Measurements from ENCODE around the gene ZNF618.

- TF ChIP-seq CTCF (IDR thresholded peaks at IDR 0.05) (no peak), POLR2A (IDR thresholded peaks at IDR 0.05) (no peak)
Observed at GRCh38 chr9:113903514-113904077, 27.5 kb downstream of the ZNF618 start.
